Measurements from ENCODE around the gene APOM. TPM values are rescaled to one million over a fixed set of nuclear protein-coding genes. Genes with fewer than 3 reads are reported as not detected.
A peak's percentile ranks its signal among the peaks of the same experiment; 100 is the strongest.

Gene APOM
- polyA plus RNA-seq, 3 donors, result 4.2 to 8.3 (median 4.8) TPM

GRCh38 chr6:31690231-31691077 lies 34.8 kb downstream of the APOM start:
- Histone ChIP-seq H3K4me2 (replicated peaks; ENCODE audit: extremely low read depth, low read length, poor library complexity, severe bottlenecking) (no peak overlapping the region), H3K4me3 (replicated peaks in 1 of 3; ENCODE audit: low read depth in 2 of 3, low read length in 3 of 3) (no peak overlapping the region), H3K9me3 (replicated peaks in 1 of 2; ENCODE audit: control insufficient read depth in 1 of 2, insufficient read depth in 1 of 2, low read length in 2 of 2) (no peaks in the 10 kb centered on the region), H3K79me2 (ENCODE audit: insufficient read depth, low read length) (peaks cover 7% of the 10 kb centered on the region), H4K20me1 (ENCODE audit: insufficient read depth, low read length) (peaks cover 26% of the 10 kb centered on the region), H3K27me3 (ENCODE audit: control insufficient read depth in 2 of 2, insufficient read depth in 2 of 2, low read length in 2 of 2) (no peaks in the 10 kb centered on the region), H2AFZ (ENCODE audit: insufficient read depth, low read depth, low read length, poor library complexity, severe bottlenecking) (no peak overlapping the region), H3K4me1 (ENCODE audit: control insufficient read depth in 1 of 2, insufficient read depth in 2 of 2, low read length in 2 of 2) (peaks cover 9 to 10% of the 10 kb centered on the region in 2 donors), H3K9ac (ENCODE audit: insufficient read depth, low read length, poor library complexity, severe bottlenecking) (no peak overlapping the region), H3K36me3 (replicated peaks in 1 of 2; ENCODE audit: control insufficient read depth in 1 of 2, insufficient read depth in 2 of 2, low read length in 2 of 2) (peaks cover 90 to 99% of the 10 kb centered on the region in 2 donors), H3K27ac (ENCODE audit: low read depth in 1 of 2, low read length in 2 of 2) (peak overlapping the region in 1 of 2 donors; percentile 46)
- Mint-ChIP-seq H3K4me1 (peaks cover 14% of the 10 kb centered on the region), H3K4me3 (no peak overlapping the region), H3K27me3 (ENCODE audit: low read depth in 3 of 3) (peaks cover 0 to 6% (median 1%) of the 10 kb centered on the region in 3 donors), H3K36me3 (peaks cover 90 to 94% of the 10 kb centered on the region in 2 donors), H3K27ac (peak overlapping the region in 5 of 7 donors; percentile 4 to 78 (median 61)), H3K9me3 (no peaks in the 10 kb centered on the region)
- intact Hi-C loops (cut with micrococcal nuclease), result no loop called here
- no peak for DNase-seq
- no peak for TF ChIP-seq CTCF (IDR thresholded peaks at IDR 0.05)
- WGBS (ENCODE audit: insufficient coverage), result no CpG with 5 or more reads among the region's 10 CpGs

GRCh38 chr6:31691078-31691463 lies 35.4 kb downstream of the APOM start:
- Mint-ChIP-seq H3K9me3 (no peaks in the 10 kb centered on the region), H3K27me3 (ENCODE audit: low read depth in 3 of 3) (peaks cover 0 to 6% (median 1%) of the 10 kb centered on the region in 3 donors), H3K27ac (peak overlapping the region in 2 of 7 donors; percentile 25 to 63), H3K4me3 (no peak overlapping the region), H3K36me3 (peaks cover 84 to 94% of the 10 kb centered on the region in 2 donors), H3K4me1 (peaks cover 14% of the 10 kb centered on the region)
- Histone ChIP-seq H3K9me3 (replicated peaks in 1 of 2; ENCODE audit: control insufficient read depth in 1 of 2, insufficient read depth in 1 of 2, low read length in 2 of 2) (no peaks in the 10 kb centered on the region), H3K9ac (ENCODE audit: insufficient read depth, low read length, poor library complexity, severe bottlenecking) (no peak overlapping the region), H3K27me3 (ENCODE audit: control insufficient read depth in 2 of 2, insufficient read depth in 2 of 2, low read length in 2 of 2) (no peaks in the 10 kb centered on the region), H3K27ac (ENCODE audit: low read depth in 1 of 2, low read length in 2 of 2) (no peak overlapping the region), H3K36me3 (replicated peaks in 1 of 2; ENCODE audit: control insufficient read depth in 1 of 2, insufficient read depth in 2 of 2, low read length in 2 of 2) (peaks cover 89 to 98% of the 10 kb centered on the region in 2 donors), H2AFZ (ENCODE audit: insufficient read depth, low read depth, low read length, poor library complexity, severe bottlenecking) (no peak overlapping the region), H3K4me3 (replicated peaks in 1 of 3; ENCODE audit: low read depth in 2 of 3, low read length in 3 of 3) (no peak overlapping the region), H3K4me2 (replicated peaks; ENCODE audit: extremely low read depth, low read length, poor library complexity, severe bottlenecking) (no peak overlapping the region), H4K20me1 (ENCODE audit: insufficient read depth, low read length) (peaks cover 26% of the 10 kb centered on the region), H3K79me2 (ENCODE audit: insufficient read depth, low read length) (peaks cover 7% of the 10 kb centered on the region), H3K4me1 (ENCODE audit: control insufficient read depth in 1 of 2, insufficient read depth in 2 of 2, low read length in 2 of 2) (peaks cover 9 to 10% of the 10 kb centered on the region in 2 donors)
- WGBS (ENCODE audit: insufficient coverage), result 100% methylated on average over 1 of the region's 6 CpGs
- intact Hi-C loops (cut with micrococcal nuclease), result no loop called here
- no peak for TF ChIP-seq CTCF (IDR thresholded peaks at IDR 0.05)
- DNase-seq, result no peak
